WTC11 (cell line): ENCODE data around the gene RAB25. TPM values are rescaled to one million over a fixed set of nuclear protein-coding genes. Genes with fewer than 3 reads are reported as not detected.

ENCODE experiments used
- ATAC-seq: fragments of 200-7000 bp; cut with Tn5 transposase; 2 replicates; pipeline ENCODE4 v1.10.0; 2021; ENCODE audit warnings: mild to moderate bottlenecking, moderate library complexity
- CTCF ChIA-PET: fragments of 300-600 bp; sonication (Branson Sonifier 250); formaldehyde crosslinking; loops from one replicate; lab custom pipeline; 2021; ENCODE audit warnings: antibody characterized with exemption; lab: Charles Lee
- POLR2A ChIA-PET: fragments of 350-600 bp; sonication (Branson Sonifier 250); formaldehyde crosslinking; loops from one replicate; lab custom pipeline; 2021; ENCODE audit warnings: antibody characterized with exemption; lab: Charles Lee
- DNase-seq: peaks from one replicate; pipeline ENCODE4 v3.0.0; 2021; ENCODE audit warnings: low spot score
- H3K27ac Mint-ChIP-seq: 2 replicates; pipeline ENCODE4 v1.8.0; 2021; ENCODE audit warnings: mixed read lengths
- H3K27me3 Mint-ChIP-seq: 2 replicates; pipeline ENCODE4 v1.8.0; 2021; ENCODE audit warnings: low read depth, mild to moderate bottlenecking, moderate library complexity, mixed read lengths
- H3K36me3 Mint-ChIP-seq: 2 replicates; pipeline ENCODE4 v1.8.0; 2021; ENCODE audit warnings: mixed read lengths
- H3K4me1 Mint-ChIP-seq: 2 replicates; pipeline ENCODE4 v1.8.0; 2022; ENCODE audit warnings: mixed read lengths
- H3K4me3 Mint-ChIP-seq: 2 replicates; pipeline ENCODE4 v1.8.0; 2021; ENCODE audit warnings: mild to moderate bottlenecking, moderate library complexity, mixed read lengths
- H3K9me3 Mint-ChIP-seq: 2 replicates; pipeline ENCODE4 v1.8.0; 2021; ENCODE audit warnings: mixed read lengths
- CREB1 ChIP-seq: sonication (generic); formaldehyde crosslinking; IDR thresholded peaks from 2 replicates; pipeline ENCODE4 v1.8.0; 2023; ENCODE audit warnings: mild to moderate bottlenecking, missing genetic modification reagents
- E2F4 ChIP-seq: sonication (generic); formaldehyde crosslinking; IDR thresholded peaks from 2 replicates; pipeline ENCODE4 v1.8.1; 2022; ENCODE audit warnings: low read depth, mild to moderate bottlenecking, moderate library complexity, missing genetic modification reagents, borderline replicate concordance
- EMX1 ChIP-seq: fragments of 250-450 bp; sonication (Bioruptor Pico); IDR thresholded peaks from 2 replicates; pipeline ENCODE4 v1.8.0; 2021; ENCODE audit warnings: mild to moderate bottlenecking
- FOXJ3 ChIP-seq: sonication (generic); formaldehyde crosslinking; IDR thresholded peaks from 2 replicates; pipeline ENCODE4 v1.9.0; 2021; ENCODE audit warnings: missing genetic modification reagents, mild to moderate bottlenecking, borderline replicate concordance
- FOXK1 ChIP-seq: sonication (generic); formaldehyde crosslinking; IDR thresholded peaks from 2 replicates; pipeline ENCODE4 v1.8.0; 2022; ENCODE audit warnings: mild to moderate bottlenecking, moderate library complexity, missing genetic modification reagents
- FOXP1 ChIP-seq: sonication (generic); formaldehyde crosslinking; IDR thresholded peaks from 2 replicates; pipeline ENCODE4 v1.8.0; 2022; ENCODE audit warnings: missing genetic modification reagents, mild to moderate bottlenecking, moderate library complexity, borderline replicate concordance
- GABPB1 ChIP-seq: sonication (generic); formaldehyde crosslinking; IDR thresholded peaks from 2 replicates; pipeline ENCODE4 v1.8.1; 2023; ENCODE audit warnings: mild to moderate bottlenecking, missing genetic modification reagents
- NR1H2 ChIP-seq: sonication (generic); formaldehyde crosslinking; IDR thresholded peaks from 2 replicates; pipeline ENCODE4 v1.9.0; 2021; ENCODE audit warnings: mild to moderate bottlenecking, moderate library complexity, missing genetic modification reagents
- NR2C2 ChIP-seq: sonication (generic); formaldehyde crosslinking; IDR thresholded peaks from 2 replicates; pipeline ENCODE4 v1.8.0; 2022; ENCODE audit warnings: mild to moderate bottlenecking, missing genetic modification reagents
- NR3C1 ChIP-seq: sonication (generic); formaldehyde crosslinking; conservative IDR thresholded peaks from 2 replicates; pipeline ENCODE4 v1.8.1; 2023; ENCODE audit warnings: low read depth, mild to moderate bottlenecking, missing genetic modification reagents
- OVOL2 ChIP-seq: fragments of 250-450 bp; sonication (Bioruptor Pico); IDR thresholded peaks from 2 replicates; pipeline ENCODE4 v1.9.0; 2021; ENCODE audit warnings: mild to moderate bottlenecking, borderline replicate concordance
- PRRX2 ChIP-seq: fragments of 250-450 bp; sonication (Bioruptor Pico); IDR thresholded peaks from 2 replicates; pipeline ENCODE4 v1.8.0; 2021; ENCODE audit warnings: mild to moderate bottlenecking
- SOX15 ChIP-seq: fragments of 250-450 bp; sonication (Bioruptor Pico); IDR thresholded peaks from 2 replicates; pipeline ENCODE4 v1.9.0; 2021; ENCODE audit warnings: mild to moderate bottlenecking
- ZBTB43 ChIP-seq: sonication (generic); formaldehyde crosslinking; IDR thresholded peaks from 2 replicates; pipeline ENCODE4 v1.8.1; 2023; ENCODE audit warnings: mild to moderate bottlenecking, missing genetic modification reagents
- ZNF121 ChIP-seq: sonication (generic); formaldehyde crosslinking; IDR thresholded peaks from 2 replicates; pipeline ENCODE4 v1.8.0; 2023; ENCODE audit warnings: missing genetic modification reagents
- ZNF263 ChIP-seq: sonication (generic); formaldehyde crosslinking; IDR thresholded peaks from 2 replicates; pipeline ENCODE4 v1.8.1; 2022; ENCODE audit warnings: low read depth, mild to moderate bottlenecking, moderate library complexity, missing genetic modification reagents
- ZNF396 ChIP-seq: fragments of 250-450 bp; sonication (Bioruptor Pico); IDR thresholded peaks from 2 replicates; pipeline ENCODE4 v1.8.0; 2021; ENCODE audit warnings: mild to moderate bottlenecking, moderate library complexity, borderline replicate concordance
- total RNA-seq: library from RNA; stranded (reverse); gene quantifications from 3 replicates; pipeline ENCODE4 v1.2.3, GENCODE V29; 2021
- TF ChIP-seq, protein P1 (sequence below): sonication (generic); formaldehyde crosslinking; IDR thresholded peaks from 2 replicates; pipeline ENCODE4 v1.8.0; 2022; ENCODE audit warnings: mild to moderate bottlenecking, missing genetic modification reagents
- TF ChIP-seq, protein P2 (sequence below): sonication (generic); formaldehyde crosslinking; IDR thresholded peaks from 2 replicates; pipeline ENCODE4 v1.8.1; 2023; ENCODE audit warnings: mild to moderate bottlenecking, missing genetic modification reagents, moderate library complexity
- TF ChIP-seq, protein P3 (sequence below): fragments of 250-450 bp; sonication (Bioruptor Pico); IDR thresholded peaks from 2 replicates; pipeline ENCODE4 v1.9.0; 2021; ENCODE audit warnings: mild to moderate bottlenecking

RAB25 gene
- total RNA-seq, 1 experiment from 2014 or later: 61.9 TPM

- ChIA-PET POLR2A (interaction anchor here (0.7 kb wide), 2 partner anchors 27 to 145 kb away, joined by 3 read pairs; partner anchors contain the start of gene UBQLN4), CTCF (interaction anchor here (0.7 to 1.1 kb wide), 4 partner anchors 14 to 54 kb away, joined by 3 to 6 read pairs (median 4); no protein-coding TSS in a partner anchor)
- Mint-ChIP-seq H3K36me3 (peaks cover 8% of the 10 kb centered on the region), H3K27ac (0 out of 2 replicates have a peak overlapping the region, but pooled peaks have one; percentile 34), H3K4me3 (peak overlapping the region; percentile 96), H3K4me1 (peaks cover 70% of the 10 kb centered on the region), H3K9me3 (no peaks in the 10 kb centered on the region), H3K27me3 (no peaks in the 10 kb centered on the region)
- DNase-seq: peak; percentile 48
- ATAC-seq: 0 out of 2 replicates have a peak, but pooled peaks have one; percentile 0
- TF ChIP-seq ZNF121 (CRISPR knock-in tag): no peak
- TF ChIP-seq, protein P1, sequence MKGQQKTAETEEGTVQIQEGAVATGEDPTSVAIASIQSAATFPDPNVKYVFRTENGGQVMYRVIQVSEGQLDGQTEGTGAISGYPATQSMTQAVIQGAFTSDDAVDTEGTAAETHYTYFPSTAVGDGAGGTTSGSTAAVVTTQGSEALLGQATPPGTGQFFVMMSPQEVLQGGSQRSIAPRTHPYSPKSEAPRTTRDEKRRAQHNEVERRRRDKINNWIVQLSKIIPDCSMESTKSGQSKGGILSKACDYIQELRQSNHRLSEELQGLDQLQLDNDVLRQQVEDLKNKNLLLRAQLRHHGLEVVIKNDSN: 0 out of 2 replicates have a peak, but pooled peaks have one; percentile 1
Measured at GRCh38 chr1:156080241-156080862, 19.4 kb downstream of the RAB25 start.

- peaks cover 67% of the 10 kb centered on the region for H3K4me1 Mint-ChIP-seq
- ATAC-seq (0 out of 2 replicates have a peak, but pooled peaks have one; percentile 0), DNase-seq (no peak)
- ChIA-PET CTCF (interaction anchor here (0.7 to 29.6 kb wide), 7 partner anchors 15 to 55 kb away, joined by 3 to 1176 read pairs (median 6); partner anchors contain the start of genes LMNA and UBQLN4), POLR2A (interaction anchor here (0.9 to 2.4 kb wide), 2 partner anchors 8 to 20 kb away, joined by 4 to 12 read pairs; partner anchors contain the start of gene RAB25)
- peak overlapping the region; percentile 75 for H3K27ac Mint-ChIP-seq
- TF ChIP-seq ZNF396 (CRISPR knock-in tag): no peak
- TF ChIP-seq E2F4 (CRISPR knock-in tag): no peak
- TF ChIP-seq, protein P2, sequence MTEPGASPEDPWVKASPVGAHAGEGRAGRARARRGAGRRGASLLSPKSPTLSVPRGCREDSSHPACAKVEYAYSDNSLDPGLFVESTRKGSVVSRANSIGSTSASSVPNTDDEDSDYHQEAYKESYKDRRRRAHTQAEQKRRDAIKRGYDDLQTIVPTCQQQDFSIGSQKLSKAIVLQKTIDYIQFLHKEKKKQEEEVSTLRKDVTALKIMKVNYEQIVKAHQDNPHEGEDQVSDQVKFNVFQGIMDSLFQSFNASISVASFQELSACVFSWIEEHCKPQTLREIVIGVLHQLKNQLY (CRISPR knock-in tag): no peak
- no peak for TF ChIP-seq NR2C2 (CRISPR knock-in tag)
- no peak for TF ChIP-seq FOXP1 (CRISPR knock-in tag)
- TF ChIP-seq CREB1 (CRISPR knock-in tag): no peak
- no peak for TF ChIP-seq ZBTB43 (CRISPR knock-in tag)
- TF ChIP-seq SOX15 (CRISPR knock-in tag): no peak
- no peak for TF ChIP-seq FOXJ3 (CRISPR knock-in tag)
- TF ChIP-seq, protein P3, sequence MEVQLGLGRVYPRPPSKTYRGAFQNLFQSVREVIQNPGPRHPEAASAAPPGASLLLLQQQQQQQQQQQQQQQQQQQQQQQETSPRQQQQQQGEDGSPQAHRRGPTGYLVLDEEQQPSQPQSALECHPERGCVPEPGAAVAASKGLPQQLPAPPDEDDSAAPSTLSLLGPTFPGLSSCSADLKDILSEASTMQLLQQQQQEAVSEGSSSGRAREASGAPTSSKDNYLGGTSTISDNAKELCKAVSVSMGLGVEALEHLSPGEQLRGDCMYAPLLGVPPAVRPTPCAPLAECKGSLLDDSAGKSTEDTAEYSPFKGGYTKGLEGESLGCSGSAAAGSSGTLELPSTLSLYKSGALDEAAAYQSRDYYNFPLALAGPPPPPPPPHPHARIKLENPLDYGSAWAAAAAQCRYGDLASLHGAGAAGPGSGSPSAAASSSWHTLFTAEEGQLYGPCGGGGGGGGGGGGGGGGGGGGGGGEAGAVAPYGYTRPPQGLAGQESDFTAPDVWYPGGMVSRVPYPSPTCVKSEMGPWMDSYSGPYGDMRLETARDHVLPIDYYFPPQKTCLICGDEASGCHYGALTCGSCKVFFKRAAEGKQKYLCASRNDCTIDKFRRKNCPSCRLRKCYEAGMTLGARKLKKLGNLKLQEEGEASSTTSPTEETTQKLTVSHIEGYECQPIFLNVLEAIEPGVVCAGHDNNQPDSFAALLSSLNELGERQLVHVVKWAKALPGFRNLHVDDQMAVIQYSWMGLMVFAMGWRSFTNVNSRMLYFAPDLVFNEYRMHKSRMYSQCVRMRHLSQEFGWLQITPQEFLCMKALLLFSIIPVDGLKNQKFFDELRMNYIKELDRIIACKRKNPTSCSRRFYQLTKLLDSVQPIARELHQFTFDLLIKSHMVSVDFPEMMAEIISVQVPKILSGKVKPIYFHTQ (CRISPR knock-in tag): no peak
- no peak for TF ChIP-seq PRRX2 (CRISPR knock-in tag)
- no peak for TF ChIP-seq NR3C1 (CRISPR knock-in tag)
- no peak for TF ChIP-seq NR1H2 (CRISPR knock-in tag)
- no peak for TF ChIP-seq FOXK1
- no peak for TF ChIP-seq GABPB1 (CRISPR knock-in tag)
- TF ChIP-seq EMX1: no peak
- no peak for TF ChIP-seq OVOL2
- no peak for TF ChIP-seq ZNF263
- no peaks in the 10 kb centered on the region for H3K9me3 Mint-ChIP-seq
- peaks cover 8% of the 10 kb centered on the region for H3K36me3 Mint-ChIP-seq
- H3K27me3 Mint-ChIP-seq: no peaks in the 10 kb centered on the region
- peak overlapping the region; percentile 96 for H3K4me3 Mint-ChIP-seq
Measured at GRCh38 chr1:156080863-156081179, 19.9 kb downstream of the RAB25 start.
